ENCODE measurements around the gene APOL5.

- TF ChIP-seq CTCF (IDR thresholded peaks at IDR 0.05) (no peak), POLR2A (IDR thresholded peaks at IDR 0.05) (no peak)
Measured at GRCh38 chr22:35736701-35737100, 19.0 kb downstream of the APOL5 start.
